HG03521 (cell line): Measurements from ENCODE around the gene GNAO1.

Experiments used
- ATAC-seq: cut with Tn5 transposase; IDR thresholded peaks from one replicate; pipeline ENCODE4 v1.9.1; 2021; ENCODE audit warnings: mild to moderate bottlenecking, moderate library complexity; ENCODE audit not compliant: unreplicated experiment

Gene GNAO1

GRCh38 chr16:56282451-56282850, 91.2 kb downstream of the GNAO1 start:
- ATAC-seq: no peak

- ATAC-seq: no peak
Observed at GRCh38 chr16:56284521-56284920, 93.2 kb downstream of the GNAO1 start.

- ATAC-seq: no peak
Observed at GRCh38 chr16:56286809-56287208, 95.5 kb downstream of the GNAO1 start.

GRCh38 chr16:56288019-56288418, 96.7 kb downstream of the GNAO1 start:
- no peak for ATAC-seq

- no peak for ATAC-seq
Observed at GRCh38 chr16:56289416-56289815, 98.1 kb downstream of the GNAO1 start.

GRCh38 chr16:56289862-56290261, 98.6 kb downstream of the GNAO1 start:
- no peak for ATAC-seq

GRCh38 chr16:56294014-56294413, 102.7 kb downstream of the GNAO1 start:
- no peak for ATAC-seq

GRCh38 chr16:56294579-56294978, 103.3 kb downstream of the GNAO1 start:
- ATAC-seq: no peak

GRCh38 chr16:56295059-56295665, 103.9 kb downstream of the GNAO1 start:
- no peak for ATAC-seq

- no peak for ATAC-seq
Observed at GRCh38 chr16:56295739-56296527, 104.6 kb downstream of the GNAO1 start.

- no peak for ATAC-seq
Observed at GRCh38 chr16:56297684-56298083, 106.4 kb downstream of the GNAO1 start.

GRCh38 chr16:56298116-56298515, 106.8 kb downstream of the GNAO1 start:
- no peak for ATAC-seq

GRCh38 chr16:56298948-56299596, 107.8 kb downstream of the GNAO1 start:
- ATAC-seq: no peak

- ATAC-seq: no peak
Observed at GRCh38 chr16:56300242-56300623, 108.9 kb downstream of the GNAO1 start.

- ATAC-seq: no peak
Observed at GRCh38 chr16:56300891-56301850, 109.9 kb downstream of the GNAO1 start.

GRCh38 chr16:56302506-56302905, 111.2 kb downstream of the GNAO1 start:
- no peak for ATAC-seq

- no peak for ATAC-seq
Observed at GRCh38 chr16:56303066-56303715, 111.9 kb downstream of the GNAO1 start.

GRCh38 chr16:56303880-56304279, 112.6 kb downstream of the GNAO1 start:
- no peak for ATAC-seq

GRCh38 chr16:56305956-56306565, 114.8 kb downstream of the GNAO1 start:
- no peak for ATAC-seq
